B cell (primary cell): ENCODE data around the gene C9orf78. TPM values are rescaled to one million over a fixed set of nuclear protein-coding genes. Genes with fewer than 3 reads are reported as not detected.

Source experiments
- ATAC-seq: fragments of 200-7000 bp; cut with Tn5 transposase; one replicate; pipeline ENCODE4 v1.10.0; 2021; ENCODE audit warnings: low read depth, mild to moderate bottlenecking, moderate number of reproducible peaks, moderate library complexity
- CTCF ChIA-PET: fragments of 350-600 bp; sonication (Branson Sonifier 250); formaldehyde crosslinking; loops from one replicate; lab custom pipeline; 2021; ENCODE audit warnings: antibody characterized with exemption, inconsistent platforms; lab: Charles Lee
- POLR2A ChIA-PET: fragments of 350-600 bp; sonication (Branson Sonifier 250); formaldehyde crosslinking; loops from one replicate; lab custom pipeline; 2021; ENCODE audit warnings: antibody characterized with exemption; lab: Charles Lee
- DNase-seq: peaks from one replicate; pipeline ENCODE4 v3.0.0; 2013
- H2AFZ ChIP-seq: 2 replicates; pipeline ENCODE4 v1.6.1; 2012; ENCODE audit warnings: mild to moderate bottlenecking, low read depth, low read length; ENCODE audit not compliant: insufficient read depth, poor library complexity, severe bottlenecking
- H3K27ac ChIP-seq, 2 donors: 1 replicate in 1 of 2; 2 replicates in 1 of 2; pipeline ENCODE4 v1.5.1; 2012 to 2013; ENCODE audit warnings: low read length in 2 of 2, mild to moderate bottlenecking in 2 of 2, moderate library complexity in 1 of 2
- H3K27me3 ChIP-seq, 4 experiments: fragments of 200-600 bp in 1 of 4; sonication (generic) in 1 of 4; replicated peaks in 1 of 4; 1 replicate in 2 of 4; 2 replicates in 2 of 4; pipeline versions ENCODE4 v1.6.1 to v1.7.0; 2013 to 2016; ENCODE audit warnings: low read length in 3 of 4, mild to moderate bottlenecking in 2 of 4, mixed read lengths in 1 of 4, moderate library complexity in 1 of 4; ENCODE audit not compliant: insufficient read depth in 4 of 4, control insufficient read depth in 3 of 4; ENCODE audit errors: control extremely low read depth in 1 of 4
- H3K36me3 ChIP-seq, 2 experiments: replicated peaks in 1 of 2; 1 replicate in 1 of 2; 2 replicates in 1 of 2; pipeline versions ENCODE4 v1.6.1 to v1.7.1; 2013; ENCODE audit warnings: low read length in 1 of 2; ENCODE audit not compliant: insufficient read depth in 2 of 2, control insufficient read depth in 1 of 2; ENCODE audit errors: control extremely low read depth in 1 of 2, extremely low read depth in 1 of 2
- H3K4me1 ChIP-seq, 2 donors: fragments of 200-600 bp in 1 of 2; sonication (generic) in 1 of 2; 1 replicate in 1 of 2; 2 replicates in 1 of 2; pipeline versions ENCODE4 v1.5.1 to v1.6.1; 2013 to 2017; ENCODE audit warnings: low read length in 2 of 2; ENCODE audit not compliant: control insufficient read depth in 2 of 2, insufficient read depth in 2 of 2
- H3K4me2 ChIP-seq: replicated peaks from 2 replicates; pipeline ENCODE3; 2012; ENCODE audit warnings: mild to moderate bottlenecking, low read depth, low read length; ENCODE audit not compliant: poor library complexity, severe bottlenecking
- H3K4me3 ChIP-seq, 5 experiments: fragments of 200-600 bp in 1 of 5; sonication (generic) in 1 of 5; 1 replicate in 3 of 5; 2 replicates in 2 of 5; pipeline versions ENCODE4 v1.5.1 to v1.7.0; 2011 to 2016; ENCODE audit warnings: low read length in 4 of 5, mild to moderate bottlenecking in 4 of 5, low read depth in 2 of 5, control low read depth in 1 of 5, moderate library complexity in 1 of 5; ENCODE audit not compliant: insufficient read depth in 1 of 5; ENCODE audit errors: control extremely low read depth in 1 of 5, extremely low read depth in 1 of 5
- H3K79me2 ChIP-seq: fragments of 200-600 bp; sonication (generic); one replicate; pipeline ENCODE4 v1.6.0; 2016; ENCODE audit warnings: low read length; ENCODE audit not compliant: control insufficient read depth, insufficient read depth
- H3K9ac ChIP-seq: fragments of 200-600 bp; sonication (generic); 2 replicates; pipeline ENCODE4 v1.6.1; 2017; ENCODE audit warnings: mild to moderate bottlenecking, low read length, moderate library complexity
- H3K9me3 ChIP-seq, 3 donors: one replicate each; pipeline versions ENCODE4 v1.6.1 to v1.7.1; 2013; ENCODE audit warnings: low read length in 2 of 3; ENCODE audit not compliant: control insufficient read depth in 2 of 3, insufficient read depth in 1 of 3; ENCODE audit errors: control extremely low read depth in 1 of 3
- H4K20me1 ChIP-seq: 2 replicates; pipeline ENCODE4 v1.6.0; 2012; ENCODE audit warnings: mild to moderate bottlenecking, low read length; ENCODE audit not compliant: insufficient read depth, control insufficient read depth, poor library complexity, severe bottlenecking
- H3K27ac Mint-ChIP-seq: one replicate; pipeline ENCODE4 v1.8.0; 2021; ENCODE audit warnings: mixed read lengths
- H3K27me3 Mint-ChIP-seq: one replicate; pipeline ENCODE4 v1.8.0; 2021; ENCODE audit warnings: mixed read lengths
- H3K4me1 Mint-ChIP-seq: one replicate; pipeline ENCODE4 v1.8.0; 2021; ENCODE audit warnings: mixed read lengths
- H3K4me3 Mint-ChIP-seq: one replicate; pipeline ENCODE4 v1.8.0; 2021; ENCODE audit warnings: mixed read lengths
- H3K9me3 Mint-ChIP-seq: one replicate; pipeline ENCODE4 v1.8.0; 2022; ENCODE audit warnings: mixed read lengths; ENCODE audit not compliant: insufficient read depth
- EZH2 ChIP-seq: IDR thresholded peaks from 2 replicates; pipeline ENCODE4 v1.6.1; 2012; ENCODE audit warnings: borderline replicate concordance, low read depth, mild to moderate bottlenecking, moderate library complexity, low read length; ENCODE audit not compliant: insufficient read depth, poor library complexity, severe bottlenecking
- WGBS: methylation state at CpG from one replicate; pipeline ENCODE4 v1.1.5; 2013; ENCODE audit warnings: missing lambda C conversion rate; ENCODE audit not compliant: insufficient coverage; 5-methylcytosine and 5-hydroxymethylcytosine counted together
- intact Hi-C: fragments of 100-400 bp; cut with micrococcal nuclease; formaldehyde crosslinking; loops from one replicate; pipeline ENCODE4 v1.10.0; 2022
- polyA plus RNA-seq: library from polyadenylated mRNA; depleted of rRNA; stranded (reverse); fragments of >200 nt; gene quantifications from 2 replicates; pipeline ENCODE4 v1.2.3, GENCODE V29; 2012
- total RNA-seq, 2 donors: library from RNA; stranded (reverse); fragments of 120-200 nt in 1 of 2; gene quantifications; 1 replicate in 1 of 2; 2 replicates in 1 of 2; pipeline versions ENCODE4 v1.2.3 to v1.2.4, GENCODE V29; 2013 to 2022
- TF ChIP-seq, protein P1 (sequence below): fragments of 200-600 bp; IDR thresholded peaks from one replicate; pipeline ENCODE4 v1.8.0; 2022; ENCODE audit warnings: antibody characterized with exemption, mild to moderate bottlenecking

The C9orf78 gene
- total and polyA plus RNA-seq, 2 donors (not counting 1 experiment from before 2014, with no cell fraction given): 42.8 to 43.6 TPM

DNA sequence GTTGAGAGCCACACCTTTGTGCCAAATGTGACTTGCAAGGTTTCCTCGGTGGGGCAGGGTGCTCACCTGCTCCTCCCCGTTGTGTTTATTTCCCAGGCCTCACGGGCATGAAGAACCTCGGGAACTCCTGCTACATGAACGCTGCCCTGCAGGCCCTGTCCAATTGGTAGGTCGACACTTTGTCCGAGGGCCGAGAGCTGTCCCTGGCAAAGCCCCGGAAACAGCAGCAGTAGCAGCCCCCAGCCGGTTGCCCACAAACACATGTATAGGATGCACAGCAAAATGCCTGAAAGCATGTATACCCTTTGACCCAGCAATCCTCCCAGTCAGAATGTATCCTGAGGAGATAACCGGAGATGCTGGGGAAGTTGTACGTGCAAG lies 26.4 kb upstream of the C9orf78 start:
- H3K27ac Mint-ChIP-seq: no peak overlapping the region
- intact Hi-C loops: no loop called here
- CTCF ChIA-PET: interaction anchor here (0.5 kb wide), 1 partner anchor 15 kb away, joined by 3 read pairs; no protein-coding TSS in a partner anchor

More for the DNA sequence above, 26.4 kb upstream of the C9orf78 start:
- H4K20me1 ChIP-seq: no peaks in the 10 kb centered on the region
- H3K9ac ChIP-seq: no peak overlapping the region
- no peaks in the 10 kb centered on the region for H3K79me2 ChIP-seq
- Mint-ChIP-seq H3K4me3 (no peak overlapping the region), H3K27me3 (no peaks in the 10 kb centered on the region), H3K4me1 (peaks cover 8% of the 10 kb centered on the region), H3K9me3 (no peaks in the 10 kb centered on the region)
- ATAC-seq (no peak), DNase-seq (no peak)
- peaks cover 8 to 56% of the 10 kb centered on the region in 2 experiments for H3K36me3 ChIP-seq
- H3K27me3 ChIP-seq: no peaks in the 10 kb centered on the region
- TF ChIP-seq, protein P1, sequence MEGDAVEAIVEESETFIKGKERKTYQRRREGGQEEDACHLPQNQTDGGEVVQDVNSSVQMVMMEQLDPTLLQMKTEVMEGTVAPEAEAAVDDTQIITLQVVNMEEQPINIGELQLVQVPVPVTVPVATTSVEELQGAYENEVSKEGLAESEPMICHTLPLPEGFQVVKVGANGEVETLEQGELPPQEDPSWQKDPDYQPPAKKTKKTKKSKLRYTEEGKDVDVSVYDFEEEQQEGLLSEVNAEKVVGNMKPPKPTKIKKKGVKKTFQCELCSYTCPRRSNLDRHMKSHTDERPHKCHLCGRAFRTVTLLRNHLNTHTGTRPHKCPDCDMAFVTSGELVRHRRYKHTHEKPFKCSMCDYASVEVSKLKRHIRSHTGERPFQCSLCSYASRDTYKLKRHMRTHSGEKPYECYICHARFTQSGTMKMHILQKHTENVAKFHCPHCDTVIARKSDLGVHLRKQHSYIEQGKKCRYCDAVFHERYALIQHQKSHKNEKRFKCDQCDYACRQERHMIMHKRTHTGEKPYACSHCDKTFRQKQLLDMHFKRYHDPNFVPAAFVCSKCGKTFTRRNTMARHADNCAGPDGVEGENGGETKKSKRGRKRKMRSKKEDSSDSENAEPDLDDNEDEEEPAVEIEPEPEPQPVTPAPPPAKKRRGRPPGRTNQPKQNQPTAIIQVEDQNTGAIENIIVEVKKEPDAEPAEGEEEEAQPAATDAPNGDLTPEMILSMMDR: no peak
- no peak for TF ChIP-seq EZH2
- WGBS: 89% methylated on average over 12 of the region's 12 CpGs
- POLR2A ChIA-PET: interaction anchor here (0.6 kb wide), 1 partner anchor 218 kb away, joined by 3 read pairs; no protein-coding TSS in a partner anchor
- no peak overlapping the region for H2AFZ ChIP-seq
- H3K9me3 ChIP-seq: no peaks in the 10 kb centered on the region
- no peaks in the 10 kb centered on the region for H3K4me1 ChIP-seq
- H3K27ac ChIP-seq: no peak overlapping the region
- H3K4me3 ChIP-seq: no peak overlapping the region
- H3K4me2 ChIP-seq: no peak overlapping the region
